Skeletal muscle satellite cell (primary cell): ENCODE results near the gene SLC9A1.

Source experiments
- H3K27me3 ChIP-seq: 2 replicates; pipeline ENCODE4 v1.7.0; 2013; ENCODE audit warnings: low read length; ENCODE audit not compliant: control insufficient read depth, insufficient read depth
- H3K36me3 ChIP-seq: 2 replicates; pipeline ENCODE4 v1.7.0; 2013; ENCODE audit warnings: mild to moderate bottlenecking, control low read depth, low read length; ENCODE audit not compliant: insufficient read depth
- H3K4me1 ChIP-seq: 2 replicates; pipeline ENCODE4 v1.7.0; 2013; ENCODE audit warnings: low read length; ENCODE audit not compliant: control insufficient read depth, insufficient read depth
- H3K4me2 ChIP-seq: 2 replicates; pipeline ENCODE4 v1.7.0; 2013; ENCODE audit warnings: mild to moderate bottlenecking, low read length
- H3K4me3 ChIP-seq: 2 replicates; pipeline ENCODE4 v1.7.0; 2013; ENCODE audit warnings: low read length
- H3K9ac ChIP-seq: 2 replicates; pipeline ENCODE4 v1.7.0; 2013; ENCODE audit warnings: mild to moderate bottlenecking, low read depth, low read length, moderate library complexity
- H3K9me3 ChIP-seq: replicated peaks from 2 replicates; pipeline ENCODE4 v1.7.0; 2013; ENCODE audit warnings: mild to moderate bottlenecking, control low read depth, low read length

Gene SLC9A1

GRCh38 chr1:27086026-27086425, 68.9 kb downstream of the SLC9A1 start:
- H3K27me3 ChIP-seq = peaks cover 18% of the 10 kb centered on the region
- no peaks in the 10 kb centered on the region for H3K36me3 ChIP-seq
- no peak overlapping the region for H3K4me3 ChIP-seq
- H3K4me2 ChIP-seq = no peak overlapping the region
- no peaks in the 10 kb centered on the region for H3K4me1 ChIP-seq
- H3K9ac ChIP-seq = no peak overlapping the region
- H3K9me3 ChIP-seq = no peaks in the 10 kb centered on the region

- no peak overlapping the region for H3K4me2 ChIP-seq
- peaks cover 14% of the 10 kb centered on the region for H3K27me3 ChIP-seq
- no peaks in the 10 kb centered on the region for H3K4me1 ChIP-seq
- H3K36me3 ChIP-seq = no peaks in the 10 kb centered on the region
- H3K9me3 ChIP-seq = no peaks in the 10 kb centered on the region
- H3K9ac ChIP-seq = no peak overlapping the region
- no peak overlapping the region for H3K4me3 ChIP-seq
Observed at GRCh38 chr1:27084107-27084506, 70.8 kb downstream of the SLC9A1 start.

GRCh38 chr1:27077968-27078367, 77.0 kb downstream of the SLC9A1 start:
- no peak overlapping the region for H3K9ac ChIP-seq
- peaks cover 8% of the 10 kb centered on the region for H3K4me1 ChIP-seq
- H3K4me2 ChIP-seq = no peak overlapping the region
- H3K27me3 ChIP-seq = peaks cover 10% of the 10 kb centered on the region
- no peaks in the 10 kb centered on the region for H3K36me3 ChIP-seq
- H3K9me3 ChIP-seq = no peaks in the 10 kb centered on the region
- H3K4me3 ChIP-seq = no peak overlapping the region

- Histone ChIP-seq H3K4me3 (no peak overlapping the region), H3K4me1 (peaks cover 8% of the 10 kb centered on the region), H3K36me3 (no peaks in the 10 kb centered on the region), H3K4me2 (no peak overlapping the region), H3K9me3 (no peaks in the 10 kb centered on the region), H3K27me3 (peaks cover 10% of the 10 kb centered on the region), H3K9ac (no peak overlapping the region)
Observed at GRCh38 chr1:27076803-27077202, 78.1 kb downstream of the SLC9A1 start.

GRCh38 chr1:27074175-27074780, 80.6 kb downstream of the SLC9A1 start:
- H3K4me1 ChIP-seq = peaks cover 8% of the 10 kb centered on the region
- H3K4me2 ChIP-seq = no peak overlapping the region
- H3K36me3 ChIP-seq = no peaks in the 10 kb centered on the region
- H3K9ac ChIP-seq = no peak overlapping the region
- H3K27me3 ChIP-seq = peaks cover 26% of the 10 kb centered on the region
- no peaks in the 10 kb centered on the region for H3K9me3 ChIP-seq
- H3K4me3 ChIP-seq = no peak overlapping the region

- no peaks in the 10 kb centered on the region for H3K9me3 ChIP-seq
- no peaks in the 10 kb centered on the region for H3K36me3 ChIP-seq
- H3K27me3 ChIP-seq = peaks cover 27% of the 10 kb centered on the region
- peaks cover 8% of the 10 kb centered on the region for H3K4me1 ChIP-seq
- H3K4me2 ChIP-seq = no peak overlapping the region
- H3K4me3 ChIP-seq = no peak overlapping the region
- no peak overlapping the region for H3K9ac ChIP-seq
Observed at GRCh38 chr1:27071049-27071416, 83.9 kb downstream of the SLC9A1 start.

- H3K4me1 ChIP-seq = peaks cover 8% of the 10 kb centered on the region
- H3K36me3 ChIP-seq = no peaks in the 10 kb centered on the region
- H3K9ac ChIP-seq = no peak overlapping the region
- H3K27me3 ChIP-seq = peaks cover 27% of the 10 kb centered on the region
- H3K4me2 ChIP-seq = no peak overlapping the region
- no peak overlapping the region for H3K4me3 ChIP-seq
- no peaks in the 10 kb centered on the region for H3K9me3 ChIP-seq
Observed at GRCh38 chr1:27070390-27071048, 84.4 kb downstream of the SLC9A1 start.

GRCh38 chr1:27068922-27069321, 86.0 kb downstream of the SLC9A1 start:
- Histone ChIP-seq H3K27me3 (peaks cover 27% of the 10 kb centered on the region), H3K4me3 (no peak overlapping the region), H3K9me3 (no peaks in the 10 kb centered on the region), H3K4me2 (no peak overlapping the region), H3K36me3 (no peaks in the 10 kb centered on the region), H3K4me1 (peaks cover 2% of the 10 kb centered on the region), H3K9ac (no peak overlapping the region)

GRCh38 chr1:27065999-27066630, 88.8 kb downstream of the SLC9A1 start:
- H3K4me2 ChIP-seq = no peak overlapping the region
- no peak overlapping the region for H3K4me3 ChIP-seq
- no peaks in the 10 kb centered on the region for H3K9me3 ChIP-seq
- no peaks in the 10 kb centered on the region for H3K36me3 ChIP-seq
- peaks cover 23% of the 10 kb centered on the region for H3K27me3 ChIP-seq
- no peak overlapping the region for H3K9ac ChIP-seq
- H3K4me1 ChIP-seq = no peaks in the 10 kb centered on the region

- Histone ChIP-seq H3K4me3 (no peak overlapping the region), H3K27me3 (peaks cover 9% of the 10 kb centered on the region), H3K4me2 (no peak overlapping the region), H3K4me1 (peaks cover 4% of the 10 kb centered on the region), H3K9me3 (no peaks in the 10 kb centered on the region), H3K36me3 (no peaks in the 10 kb centered on the region), H3K9ac (no peak overlapping the region)
Observed at GRCh38 chr1:27060891-27061290, 94.0 kb downstream of the SLC9A1 start.

- H3K4me1 ChIP-seq = peaks cover 4% of the 10 kb centered on the region
Observed at GRCh38 chr1:27058966-27059669, 95.8 kb downstream of the SLC9A1 start.

More at GRCh38 chr1:27058966-27059669, 95.8 kb downstream of the SLC9A1 start:
- Histone ChIP-seq H3K36me3 (no peaks in the 10 kb centered on the region), H3K4me3 (no peak overlapping the region), H3K9ac (no peak overlapping the region), H3K4me2 (no peak overlapping the region), H3K9me3 (no peaks in the 10 kb centered on the region), H3K27me3 (peaks cover 9% of the 10 kb centered on the region)
